Measurements from ENCODE around the gene CABYR. TPM values are rescaled to one million over a fixed set of nuclear protein-coding genes. Genes with fewer than 3 reads are reported as not detected.

The CABYR gene
- total RNA-seq: 4.1 and 5.5 TPM in 2 replicates

DNA sequence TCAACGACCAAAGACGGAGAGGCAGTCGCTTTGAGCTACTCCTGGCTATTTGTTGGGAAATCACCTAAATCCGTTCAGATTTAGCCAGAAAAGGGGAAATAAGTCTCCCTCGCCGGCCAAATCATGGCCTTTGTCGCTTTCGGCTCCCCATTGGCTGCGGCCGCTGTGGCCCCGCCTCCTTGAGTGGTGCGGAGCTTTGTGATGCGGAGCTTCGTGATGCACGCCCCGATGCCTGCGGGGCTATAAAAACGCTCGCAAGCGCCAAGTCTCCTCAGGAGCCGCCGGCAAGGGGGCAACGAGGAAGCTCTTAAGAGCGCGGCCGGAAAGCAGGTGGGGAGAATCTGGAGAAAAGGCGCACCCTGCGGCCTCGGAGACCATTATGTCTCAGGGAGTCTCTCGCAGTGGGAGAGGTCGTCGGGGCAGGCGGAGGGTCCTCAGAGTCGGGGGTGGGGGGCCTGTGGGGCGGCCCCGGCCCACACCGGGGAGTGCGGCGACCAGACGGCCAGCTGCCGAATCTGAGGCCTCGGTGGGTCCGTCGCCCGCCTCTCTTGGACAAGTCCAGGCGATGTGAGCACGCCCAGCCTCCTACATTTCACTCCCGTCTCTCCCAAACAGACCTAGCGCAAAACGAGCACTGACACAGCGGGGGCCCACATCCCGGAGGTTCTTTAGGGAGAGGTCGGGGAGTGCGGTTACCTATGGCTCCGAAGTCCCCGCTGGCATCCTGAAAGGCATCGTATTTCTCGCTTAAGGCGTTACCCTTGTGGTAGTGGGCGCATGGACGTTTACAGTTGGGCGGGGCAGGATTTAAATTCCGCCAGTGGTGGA lies at the start of gene CABYR:
TSS of gene CABYR (plus strand) at position 274 of the 828 bp plus-strand sequence. CDS start 4,053 bp downstream, outside the sequence.

Small RNA genes lying within 50 kb of the gene (small RNA-seq; reads per million reads assigned to genes)
- gene RF00017 (not detected), gene RNA5SP452 (not detected), gene RNU5A-6P (not detected)

Other genes starting within 250 kb of the CABYR start
- gene TTC39C, start 124.3 kb upstream of the CABYR start, total RNA-seq: 8.8 and 11.9 TPM in 2 replicates